ENCODE results near the gene PFKFB3.

Gene PFKFB3

GRCh38 chr10:6297522-6297921, 94.8 kb downstream of the PFKFB3 start:
- TF ChIP-seq ZNF132 (tag by site-specific recombination; IDR thresholded peaks at IDR 0.05; ENCODE audit: borderline replicate concordance): no peak
- TF ChIP-seq ZFP69B (tag by site-specific recombination; IDR thresholded peaks at IDR 0.05): no peak
- no peak for TF ChIP-seq ZNF621 (tag by site-specific recombination; IDR thresholded peaks at IDR 0.05)
- TF ChIP-seq ZFHX2 (tag by site-specific recombination; conservative IDR thresholded peaks at IDR 0.05): no peak
- no peaks in the 10 kb centered on the region for H3K36me3 ChIP-seq (ENCODE audit: control insufficient read depth in 2 of 2, insufficient read depth in 1 of 2, low read length in 2 of 2)
- H3K9me3 ChIP-seq (ENCODE audit: control insufficient read depth, insufficient read depth, low read depth, low read length): no peaks in the 10 kb centered on the region
- no peaks in the 10 kb centered on the region for H3K4me1 ChIP-seq (ENCODE audit: control insufficient read depth, insufficient read depth, low read length)
- ChIA-PET POLR2A (interaction anchor here (0.7 kb wide), 1 partner anchor 104 kb away, joined by 3 read pairs; no protein-coding TSS in a partner anchor), CTCF (interaction anchor here (0.6 to 1.1 kb wide), 2 partner anchors 109 to 114 kb away, joined by 3 to 6 read pairs; no protein-coding TSS in a partner anchor)
- H3K27ac ChIP-seq (ENCODE audit: extremely low read depth, low read depth, low read length): no peak overlapping the region
- H3K4me3 ChIP-seq (ENCODE audit: low read depth, low read length): no peak overlapping the region

- H3K9me3 ChIP-seq (ENCODE audit: control insufficient read depth, insufficient read depth, low read depth, low read length): no peaks in the 10 kb centered on the region
- H3K27ac ChIP-seq (ENCODE audit: extremely low read depth, low read depth, low read length): no peak overlapping the region
- no peaks in the 10 kb centered on the region for H3K4me1 ChIP-seq (ENCODE audit: control insufficient read depth, insufficient read depth, low read length)
- no peak for TF ChIP-seq ZNF629 (tag by site-specific recombination; IDR thresholded peaks at IDR 0.05)
- H3K4me3 ChIP-seq (ENCODE audit: low read depth, low read length): no peak overlapping the region
- ChIA-PET POLR2A (interaction anchor here (0.7 to 1.5 kb wide), 2 partner anchors 95 to 104 kb away, joined by 3 to 5 read pairs; partner anchors contain the start of gene PFKFB3), CTCF (interaction anchor here (1.1 kb wide), 1 partner anchor 108 kb away, joined by 3 read pairs; no protein-coding TSS in a partner anchor)
- H3K36me3 ChIP-seq (ENCODE audit: control insufficient read depth in 2 of 2, insufficient read depth in 1 of 2, low read length in 2 of 2): no peaks in the 10 kb centered on the region
Observed at GRCh38 chr10:6297951-6298381, 95.2 kb downstream of the PFKFB3 start.

DNA sequence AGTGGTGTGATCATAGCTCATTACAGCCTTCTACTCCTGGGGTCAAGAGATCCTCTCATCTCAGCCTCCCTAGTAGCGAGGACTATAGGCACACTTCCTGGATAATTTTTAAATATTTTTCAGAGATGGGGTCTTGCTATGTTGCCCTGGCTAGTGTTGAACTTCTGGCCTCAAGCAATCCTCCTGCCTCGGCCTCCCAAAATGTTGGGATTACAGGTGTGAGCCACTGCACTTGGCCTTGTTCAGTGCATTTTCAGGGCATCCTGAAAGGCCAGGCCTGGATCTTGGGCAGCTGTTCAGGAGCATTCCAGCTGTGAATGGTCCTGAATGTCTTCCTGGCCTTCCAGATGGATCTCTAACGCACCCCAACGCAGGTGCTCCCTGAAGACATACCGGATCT, 95.7 kb downstream of the PFKFB3 start:
- H3K9me3 ChIP-seq (ENCODE audit: control insufficient read depth, insufficient read depth, low read depth, low read length): no peaks in the 10 kb centered on the region
- CTCF ChIA-PET: interaction anchor here (1.1 kb wide), 1 partner anchor 108 kb away, joined by 3 read pairs; no protein-coding TSS in a partner anchor
- POLR2A ChIA-PET: interaction anchor here (1.5 kb wide), 1 partner anchor 96 kb away, joined by 5 read pairs; the partner anchor contains the start of gene PFKFB3
- no peaks in the 10 kb centered on the region for H3K4me1 ChIP-seq (ENCODE audit: control insufficient read depth, insufficient read depth, low read length)
- H3K36me3 ChIP-seq (ENCODE audit: control insufficient read depth in 2 of 2, insufficient read depth in 1 of 2, low read length in 2 of 2): no peaks in the 10 kb centered on the region
- H3K27ac ChIP-seq (ENCODE audit: extremely low read depth, low read depth, low read length): no peak overlapping the region
- TF ChIP-seq ZNF121 (tag by site-specific recombination; IDR thresholded peaks at IDR 0.05) (peak; percentile 66; the same call in 1 of the 2 replicates), ZSCAN5A (tag by site-specific recombination; IDR thresholded peaks at IDR 0.05) (no peak)
- no peak overlapping the region for H3K4me3 ChIP-seq (ENCODE audit: low read depth, low read length)

- Histone ChIP-seq H3K4me3 (ENCODE audit: low read depth, low read length) (no peak overlapping the region), H3K27ac (ENCODE audit: extremely low read depth, low read depth, low read length) (no peak overlapping the region), H3K9me3 (ENCODE audit: control insufficient read depth, insufficient read depth, low read depth, low read length) (no peaks in the 10 kb centered on the region), H3K4me1 (ENCODE audit: control insufficient read depth, insufficient read depth, low read length) (no peaks in the 10 kb centered on the region), H3K36me3 (ENCODE audit: control insufficient read depth in 2 of 2, insufficient read depth in 1 of 2, low read length in 2 of 2) (no peaks in the 10 kb centered on the region)
- TF ChIP-seq, protein P1, sequence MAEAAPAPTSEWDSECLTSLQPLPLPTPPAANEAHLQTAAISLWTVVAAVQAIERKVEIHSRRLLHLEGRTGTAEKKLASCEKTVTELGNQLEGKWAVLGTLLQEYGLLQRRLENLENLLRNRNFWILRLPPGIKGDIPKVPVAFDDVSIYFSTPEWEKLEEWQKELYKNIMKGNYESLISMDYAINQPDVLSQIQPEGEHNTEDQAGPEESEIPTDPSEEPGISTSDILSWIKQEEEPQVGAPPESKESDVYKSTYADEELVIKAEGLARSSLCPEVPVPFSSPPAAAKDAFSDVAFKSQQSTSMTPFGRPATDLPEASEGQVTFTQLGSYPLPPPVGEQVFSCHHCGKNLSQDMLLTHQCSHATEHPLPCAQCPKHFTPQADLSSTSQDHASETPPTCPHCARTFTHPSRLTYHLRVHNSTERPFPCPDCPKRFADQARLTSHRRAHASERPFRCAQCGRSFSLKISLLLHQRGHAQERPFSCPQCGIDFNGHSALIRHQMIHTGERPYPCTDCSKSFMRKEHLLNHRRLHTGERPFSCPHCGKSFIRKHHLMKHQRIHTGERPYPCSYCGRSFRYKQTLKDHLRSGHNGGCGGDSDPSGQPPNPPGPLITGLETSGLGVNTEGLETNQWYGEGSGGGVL (tag by site-specific recombination; IDR thresholded peaks at IDR 0.05): no peak
- peak; percentile 49 for TF ChIP-seq GLIS1 (tag by site-specific recombination; IDR thresholded peaks at IDR 0.05)
- peak; percentile 79 for TF ChIP-seq ZIC2 (tag by site-specific recombination; IDR thresholded peaks at IDR 0.05)
- POLR2A ChIA-PET: interaction anchor here (0.6 to 1.5 kb wide), 3 partner anchors 14 to 96 kb away, joined by 3 to 5 read pairs (median 4); partner anchors contain the start of gene PFKFB3
- CTCF ChIA-PET: interaction anchor here (0.7 to 1.1 kb wide), 2 partner anchors 21 to 70 kb away, joined by 3 to 4 read pairs; no protein-coding TSS in a partner anchor
Observed at GRCh38 chr10:6299234-6299633, 96.5 kb downstream of the PFKFB3 start.

DNA sequence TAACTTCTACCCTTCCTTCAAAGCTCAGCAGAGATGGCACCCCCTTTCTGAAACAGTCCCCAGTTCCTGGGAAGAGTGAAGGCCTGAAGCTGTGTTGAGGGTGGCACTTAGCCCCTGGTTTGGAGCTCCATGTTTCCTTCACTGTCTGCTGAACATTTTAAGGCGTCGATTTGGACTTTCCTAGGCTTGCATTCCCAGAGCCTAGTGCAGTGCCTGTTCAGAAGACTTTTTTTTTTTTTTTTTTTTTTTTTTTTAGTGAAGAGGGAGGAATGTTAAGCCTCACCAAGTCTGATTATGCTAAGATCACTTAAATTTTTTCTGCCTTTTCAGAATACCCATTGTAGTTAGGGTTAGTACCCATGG, 97.0 kb downstream of the PFKFB3 start:
- H3K36me3 ChIP-seq (ENCODE audit: control insufficient read depth in 2 of 2, insufficient read depth in 1 of 2, low read length in 2 of 2): no peaks in the 10 kb centered on the region
- no peak overlapping the region for H3K4me3 ChIP-seq (ENCODE audit: low read depth, low read length)
- no peaks in the 10 kb centered on the region for H3K9me3 ChIP-seq (ENCODE audit: control insufficient read depth, insufficient read depth, low read depth, low read length)
- H3K27ac ChIP-seq (ENCODE audit: extremely low read depth, low read depth, low read length): no peak overlapping the region
- POLR2A ChIA-PET: interaction anchor here (0.6 to 0.7 kb wide), 2 partner anchors 14 to 63 kb away, joined by 3 to 4 read pairs; no protein-coding TSS in a partner anchor
- CTCF ChIA-PET: interaction anchor here (0.7 to 1.1 kb wide), 3 partner anchors 9 to 70 kb away, joined by 3 to 4 read pairs (median 4); no protein-coding TSS in a partner anchor
- H3K4me1 ChIP-seq (ENCODE audit: control insufficient read depth, insufficient read depth, low read length): no peaks in the 10 kb centered on the region
- TF ChIP-seq ZSCAN30 (tag by site-specific recombination; IDR thresholded peaks at IDR 0.05): no peak
- TF ChIP-seq ZBTB17 (tag by site-specific recombination; IDR thresholded peaks at IDR 0.05): no peak
- no peak for TF ChIP-seq ZNF354C (tag by site-specific recombination; IDR thresholded peaks at IDR 0.05; ENCODE audit: borderline replicate concordance, low read depth)
- no peak for TF ChIP-seq ZNF2 (tag by site-specific recombination; IDR thresholded peaks at IDR 0.05)
- TF ChIP-seq ZBTB10 (tag by site-specific recombination; IDR thresholded peaks at IDR 0.05): no peak
- no peak for TF ChIP-seq SETDB1 (IDR thresholded peaks at IDR 0.05; ENCODE audit: insufficient read length, low read length)
- no peak for TF ChIP-seq ZNF404 (tag by site-specific recombination; IDR thresholded peaks at IDR 0.05)
- TF ChIP-seq RBAK (tag by site-specific recombination; IDR thresholded peaks at IDR 0.05): no peak
- no peak for TF ChIP-seq ZNF19 (tag by site-specific recombination; IDR thresholded peaks at IDR 0.05; ENCODE audit: low read depth)
